GM18507 (cell line): ENCODE data around the gene TP73.

ENCODE experiments used
- DNase-seq: peaks from one replicate; pipeline ENCODE4 v3.0.0; 2011; ENCODE audit warnings: low read depth; ENCODE audit not compliant: insufficient read length; ENCODE audit errors: extremely low spot score
- FAIRE-seq: peaks from 2 replicates; lab custom pipeline; 2011; peaks lifted over from hg19 to GRCh38; lab: Jason Lieb, UNC

Gene TP73

GRCh38 chr1:3780901-3781300 lies 128.6 kb downstream of the TP73 start:
- FAIRE-seq (no peak), DNase-seq (no peak)

GRCh38 chr1:3783651-3784474 lies 131.5 kb downstream of the TP73 start:
- no peak for DNase-seq
- no peak for FAIRE-seq

- FAIRE-seq (no peak), DNase-seq (no peak)
These were observed 132.7 kb downstream of the TP73 start for GRCh38 chr1:3785045-3785444.

GRCh38 chr1:3785456-3786157 lies 133.3 kb downstream of the TP73 start:
- DNase-seq (no peak), FAIRE-seq (no peak)
